ENCODE results near the gene CAVIN2.

DNA sequence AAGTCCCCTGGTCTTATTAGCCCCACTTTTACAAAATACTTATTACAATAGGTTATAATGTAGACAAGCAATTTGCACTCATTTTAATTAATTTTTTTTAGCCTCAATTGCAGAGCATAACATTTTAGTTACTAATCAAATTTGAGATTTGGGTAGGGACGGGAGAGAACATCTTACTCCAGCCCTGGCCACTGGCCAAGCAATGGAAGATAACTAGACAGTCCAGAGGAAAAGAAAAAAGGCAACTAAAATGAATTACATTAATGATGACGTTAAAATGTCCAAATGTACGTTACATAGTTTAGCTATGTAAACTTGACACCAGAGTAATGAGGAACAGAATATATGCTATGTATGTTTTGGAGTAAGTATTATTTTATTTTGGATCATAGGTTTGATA lies 11.0 kb upstream of the CAVIN2 start:
- TF ChIP-seq, protein P1, sequence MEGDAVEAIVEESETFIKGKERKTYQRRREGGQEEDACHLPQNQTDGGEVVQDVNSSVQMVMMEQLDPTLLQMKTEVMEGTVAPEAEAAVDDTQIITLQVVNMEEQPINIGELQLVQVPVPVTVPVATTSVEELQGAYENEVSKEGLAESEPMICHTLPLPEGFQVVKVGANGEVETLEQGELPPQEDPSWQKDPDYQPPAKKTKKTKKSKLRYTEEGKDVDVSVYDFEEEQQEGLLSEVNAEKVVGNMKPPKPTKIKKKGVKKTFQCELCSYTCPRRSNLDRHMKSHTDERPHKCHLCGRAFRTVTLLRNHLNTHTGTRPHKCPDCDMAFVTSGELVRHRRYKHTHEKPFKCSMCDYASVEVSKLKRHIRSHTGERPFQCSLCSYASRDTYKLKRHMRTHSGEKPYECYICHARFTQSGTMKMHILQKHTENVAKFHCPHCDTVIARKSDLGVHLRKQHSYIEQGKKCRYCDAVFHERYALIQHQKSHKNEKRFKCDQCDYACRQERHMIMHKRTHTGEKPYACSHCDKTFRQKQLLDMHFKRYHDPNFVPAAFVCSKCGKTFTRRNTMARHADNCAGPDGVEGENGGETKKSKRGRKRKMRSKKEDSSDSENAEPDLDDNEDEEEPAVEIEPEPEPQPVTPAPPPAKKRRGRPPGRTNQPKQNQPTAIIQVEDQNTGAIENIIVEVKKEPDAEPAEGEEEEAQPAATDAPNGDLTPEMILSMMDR (conservative IDR thresholded peaks at IDR 0.05; ENCODE audit: low read length): no peak
- no peak for TF ChIP-seq EZH2phosphoT487 (IDR thresholded peaks at IDR 0.05; ENCODE audit: borderline replicate concordance)
